NCI-H128 (cell line): ENCODE data around the gene EPHA3.

Source experiments
- DNase-seq: peaks from one replicate; lab custom pipeline; 2025; ENCODE audit not compliant: unreplicated experiment; lab: John Stamatoyannopoulos, UW

The EPHA3 gene

DNA sequence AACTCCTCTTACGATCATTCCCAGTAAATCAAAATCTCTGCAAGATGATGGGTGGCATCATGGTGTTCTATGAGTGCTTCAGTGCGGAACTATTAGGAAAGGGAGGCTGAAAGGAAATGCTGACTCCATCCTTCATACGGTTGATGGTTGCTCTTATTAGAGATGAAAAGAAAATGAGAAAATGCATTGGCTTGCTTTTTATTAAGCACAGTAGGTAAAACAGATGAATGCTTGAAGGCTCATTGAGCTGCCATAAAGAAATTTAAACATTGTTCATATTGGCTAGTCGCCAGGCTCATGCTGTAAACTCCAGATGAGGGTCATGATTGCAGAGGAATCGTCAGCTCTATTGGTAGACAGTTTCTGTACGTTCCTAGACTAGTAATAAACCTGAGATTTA is 115.8 kb downstream of the EPHA3 start:
- DNase-seq, result no peak

DNA sequence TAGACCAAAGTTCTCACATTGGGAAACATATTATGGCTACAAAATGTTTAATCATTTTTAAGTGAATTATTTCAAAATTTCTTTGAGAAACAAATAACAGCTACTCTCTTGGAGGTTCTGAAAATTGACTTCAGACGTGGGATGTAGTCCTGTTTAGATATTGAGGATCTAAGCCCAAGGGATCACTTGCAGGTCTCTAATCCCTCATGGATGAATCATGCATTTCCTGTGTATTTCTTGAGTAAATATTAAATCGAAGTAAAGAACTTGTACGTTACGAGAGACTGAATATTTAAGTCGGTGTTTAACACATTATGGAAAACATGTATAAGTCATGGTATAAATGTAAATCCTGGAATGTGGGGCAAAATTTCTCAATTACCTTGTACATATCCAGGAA is 119.8 kb downstream of the EPHA3 start:
- no peak for DNase-seq

DNA sequence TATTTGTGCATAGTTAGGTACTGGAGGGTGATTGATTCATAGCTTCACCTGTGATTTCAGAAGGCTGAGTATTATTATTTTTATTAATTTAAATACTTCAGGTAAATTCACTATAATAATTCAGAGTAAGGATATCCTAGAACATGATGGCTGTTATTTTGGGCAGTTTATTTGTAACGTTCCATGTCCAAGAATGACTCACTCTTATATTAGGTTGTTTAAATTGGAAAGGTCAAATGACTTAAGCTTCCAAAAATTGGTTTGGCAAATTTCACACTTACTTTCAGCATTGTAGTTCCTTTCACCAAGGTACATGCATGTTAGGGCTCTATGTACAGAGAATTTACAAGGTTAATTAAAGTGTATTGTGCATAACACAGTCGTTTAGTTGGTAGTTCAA is 120.2 kb downstream of the EPHA3 start:
- no peak for DNase-seq

DNA sequence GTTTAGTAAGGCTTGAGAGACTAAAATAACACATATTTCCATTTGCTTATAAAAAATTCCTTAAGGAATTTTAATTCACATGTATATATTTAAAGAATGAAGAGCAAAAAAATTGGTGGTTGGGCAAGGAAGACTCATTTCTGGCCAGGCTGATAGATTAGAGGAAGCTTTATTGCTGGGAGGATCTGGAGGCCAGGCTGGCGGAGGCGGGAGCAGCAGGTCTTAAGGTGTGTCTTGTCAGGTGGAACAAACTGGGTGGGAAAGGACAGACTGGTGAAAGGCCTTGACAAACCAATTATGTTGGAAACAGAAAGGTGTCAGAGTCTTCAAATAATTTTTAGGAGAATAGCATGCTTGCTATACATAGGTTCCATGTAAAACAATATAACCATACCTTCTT is 124.7 kb downstream of the EPHA3 start:
- no peak for DNase-seq

DNA sequence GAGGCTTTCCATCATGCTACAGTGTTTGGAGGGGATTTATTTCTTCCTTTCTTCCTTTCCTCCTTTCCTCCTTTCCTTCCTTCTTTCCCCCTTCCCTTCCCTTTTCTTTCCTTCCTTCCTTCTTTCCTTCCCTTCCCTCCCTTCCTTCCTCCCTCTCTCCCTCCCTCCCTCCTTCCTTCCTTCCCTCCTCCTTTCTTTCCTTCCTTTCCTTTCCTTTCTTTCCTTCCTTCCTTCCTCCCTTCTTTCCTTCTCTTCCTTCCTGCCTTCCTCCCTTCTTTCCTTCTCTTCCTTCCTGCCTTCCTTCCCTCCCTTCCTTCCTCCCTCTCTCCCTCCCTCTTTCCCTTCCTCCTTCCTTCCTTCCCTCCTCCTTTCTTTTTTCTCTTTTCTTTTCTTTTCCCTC is 127.2 kb downstream of the EPHA3 start:
- no peak for DNase-seq

DNA sequence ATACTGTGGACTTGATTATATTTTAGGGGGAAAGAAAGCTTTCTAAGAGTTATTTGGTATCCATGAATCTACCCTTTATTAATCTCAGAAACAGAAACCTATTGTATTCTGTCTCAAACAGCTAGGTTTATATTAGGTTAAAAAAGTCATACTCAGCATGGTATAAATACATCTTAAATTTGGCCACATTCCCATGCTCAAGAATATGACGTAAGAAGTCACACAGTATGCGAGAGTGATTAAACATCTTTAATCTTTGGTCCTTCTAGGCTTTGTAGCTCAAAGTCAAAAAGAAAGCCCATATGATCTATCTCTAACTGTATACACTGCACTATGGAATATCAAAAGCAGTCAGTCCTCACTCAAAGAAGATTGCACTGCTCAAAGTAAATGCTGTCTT is 131.4 kb downstream of the EPHA3 start:
- DNase-seq, result no peak

DNA sequence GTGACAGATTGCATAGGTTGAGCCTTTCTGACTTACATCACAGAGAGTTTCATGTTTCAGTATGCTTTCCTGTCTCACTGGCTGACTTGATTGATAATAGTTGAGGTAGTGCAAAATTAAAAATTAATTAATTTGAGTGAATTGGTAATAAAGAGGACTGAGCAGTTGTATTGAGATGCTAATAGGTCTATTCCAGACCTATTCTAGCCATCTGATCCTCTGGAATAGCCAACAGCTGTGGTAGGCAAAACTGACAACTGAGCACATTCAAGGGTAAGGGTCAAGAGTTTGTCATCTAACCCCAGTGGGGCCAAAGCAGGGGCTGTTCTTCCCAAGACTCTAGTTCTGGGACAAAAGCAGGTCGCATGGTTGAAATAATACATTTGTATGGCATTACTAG is 132.4 kb downstream of the EPHA3 start:
- no peak for DNase-seq

DNA sequence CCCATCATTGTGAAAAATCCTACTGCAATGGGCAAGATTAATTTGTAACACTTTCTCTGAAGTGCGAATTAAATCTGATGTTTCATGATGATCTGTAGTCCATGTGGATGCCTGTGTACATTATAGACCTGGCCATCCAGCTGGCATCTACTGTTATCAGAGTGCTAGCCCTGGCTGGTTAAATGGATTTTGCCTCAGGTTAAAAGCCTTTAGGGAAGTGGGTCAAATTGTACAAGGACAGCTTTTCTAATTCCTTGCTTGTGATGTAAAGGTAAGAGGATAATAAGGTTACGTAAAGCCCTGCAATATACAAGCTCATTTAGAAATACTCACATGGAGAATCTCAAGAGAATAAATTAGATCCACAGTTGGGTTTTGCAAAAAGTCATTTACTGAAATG is 138.2 kb downstream of the EPHA3 start:
- no peak for DNase-seq

DNA sequence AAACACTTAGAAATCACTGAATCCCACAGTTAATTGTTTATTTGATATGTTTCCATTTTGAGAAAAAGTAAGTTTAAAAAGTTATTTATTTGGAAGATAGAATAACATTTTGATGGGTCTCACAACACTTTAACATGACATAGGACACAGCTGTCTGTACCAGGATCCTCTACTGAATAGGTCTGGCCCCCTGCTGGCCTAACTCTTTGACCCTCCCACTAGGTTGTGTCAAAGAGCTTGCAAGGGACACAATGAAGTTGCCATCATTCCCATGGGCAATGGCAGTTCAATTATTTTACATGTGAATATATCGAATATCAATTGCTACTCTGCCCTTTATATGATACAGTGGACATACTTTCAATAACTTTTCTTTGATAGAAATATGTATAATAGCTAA is 138.9 kb downstream of the EPHA3 start:
- no peak for DNase-seq

DNA sequence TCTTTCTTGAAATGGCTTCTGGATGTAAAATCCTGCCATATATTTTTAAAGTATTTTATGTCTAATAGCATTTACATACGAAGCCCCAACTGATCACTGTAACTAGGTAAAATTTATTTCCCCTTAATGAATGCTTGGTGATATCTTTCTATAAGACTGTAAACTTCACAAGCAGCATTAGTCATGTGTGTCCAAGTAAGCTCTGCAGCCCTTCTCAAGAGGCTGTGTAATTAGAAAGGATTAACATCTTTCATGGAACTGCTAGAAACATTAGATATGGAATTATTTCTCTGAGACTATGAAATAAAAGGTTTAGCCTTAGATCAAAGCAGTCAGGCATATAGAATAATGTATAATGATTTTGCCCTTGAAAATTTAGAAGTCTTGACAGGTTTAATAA is 143.3 kb downstream of the EPHA3 start:
- DNase-seq, result no peak

DNA sequence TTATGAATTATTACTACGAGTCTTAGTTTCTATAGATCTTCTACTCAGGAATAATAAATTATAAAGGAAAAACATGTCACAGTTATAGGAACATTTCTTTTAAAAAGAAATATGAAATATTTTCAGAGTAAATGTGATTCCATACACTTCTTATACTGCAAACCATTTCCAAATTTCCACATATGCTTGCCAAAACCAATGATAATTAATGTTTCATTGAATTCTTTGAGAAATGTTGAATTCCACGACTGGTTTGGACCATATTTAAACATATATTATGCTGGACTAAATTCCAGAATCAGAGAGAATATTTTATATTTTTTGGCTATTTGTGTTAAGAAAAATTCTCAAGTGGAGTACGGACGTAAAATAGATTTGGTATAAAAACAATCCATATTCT is 144.6 kb downstream of the EPHA3 start:
- no peak for DNase-seq

DNA sequence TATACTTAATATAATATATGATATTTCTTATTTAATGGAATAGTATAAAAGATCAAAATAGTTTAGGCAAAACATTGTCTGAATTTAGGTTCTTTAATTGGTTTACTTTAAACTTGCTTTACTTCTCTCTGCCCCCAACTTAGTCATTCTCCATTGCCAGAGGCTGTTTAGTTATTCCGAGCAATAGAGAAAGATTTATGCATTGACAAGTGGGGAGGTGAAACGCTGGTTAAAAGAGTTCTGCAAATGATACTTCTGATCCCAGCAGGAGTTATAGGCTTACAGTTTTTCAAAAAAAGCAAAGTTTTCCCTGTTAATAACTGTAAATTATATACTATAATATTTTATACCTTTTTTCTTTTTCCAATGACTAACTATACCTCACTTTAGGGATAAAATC is 145.4 kb downstream of the EPHA3 start:
- no peak for DNase-seq

DNA sequence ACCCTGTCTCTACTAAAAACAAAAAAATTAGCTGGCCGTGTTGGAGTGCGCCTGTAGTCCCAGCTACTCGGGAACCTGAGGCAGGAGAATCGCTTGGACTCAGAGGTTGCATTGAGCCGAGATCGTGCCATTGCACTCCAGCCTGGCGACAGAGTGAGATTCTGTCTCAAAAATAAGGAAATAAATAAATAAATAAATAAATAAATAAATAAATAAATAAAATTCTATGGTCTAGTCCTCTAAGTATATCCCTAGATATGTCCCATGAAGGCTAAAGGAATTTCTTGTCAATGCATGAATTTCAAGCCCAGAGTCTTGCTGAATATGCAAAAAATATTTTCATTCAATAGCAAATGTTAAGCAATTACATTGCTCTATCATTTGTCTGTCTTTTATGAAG is 149.0 kb downstream of the EPHA3 start:
- no peak for DNase-seq

DNA sequence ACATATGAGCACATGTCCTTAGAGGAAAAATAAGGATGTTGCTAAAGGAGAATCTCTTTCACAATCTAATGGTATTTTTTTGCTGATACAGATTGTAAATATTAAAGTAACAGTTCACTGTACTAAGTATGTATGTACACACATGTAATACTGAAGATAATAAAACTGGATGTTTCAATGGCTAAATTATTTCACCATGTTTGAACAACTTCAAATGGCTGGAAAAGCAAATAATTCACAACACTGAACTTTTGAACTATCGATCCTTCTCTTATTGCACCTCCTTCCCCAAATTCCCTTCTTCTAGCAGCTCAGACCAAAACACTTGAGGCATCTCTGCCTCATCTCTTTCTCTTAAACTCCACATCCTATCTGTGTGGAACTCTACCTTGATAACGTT is 149.5 kb downstream of the EPHA3 start:
- no peak for DNase-seq

DNA sequence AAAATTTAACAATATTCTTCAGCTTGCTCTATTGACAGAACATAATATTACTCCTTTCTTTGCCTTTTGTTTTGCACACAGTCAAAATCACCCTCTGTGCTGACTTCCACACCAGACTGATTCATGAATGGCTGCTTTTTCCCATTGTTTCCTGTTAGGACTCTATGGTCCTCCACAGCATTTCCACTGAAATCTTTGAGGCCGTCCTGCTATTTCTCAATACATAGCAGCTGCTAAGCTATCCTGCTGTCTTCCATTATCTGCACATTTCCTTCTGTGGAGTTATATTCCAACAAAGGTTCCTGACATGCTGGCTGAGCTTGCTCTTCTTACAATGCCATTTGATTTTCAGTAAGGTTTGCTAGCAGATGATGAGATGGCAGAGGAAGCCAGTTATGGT is 153.3 kb downstream of the EPHA3 start:
- DNase-seq, result no peak

DNA sequence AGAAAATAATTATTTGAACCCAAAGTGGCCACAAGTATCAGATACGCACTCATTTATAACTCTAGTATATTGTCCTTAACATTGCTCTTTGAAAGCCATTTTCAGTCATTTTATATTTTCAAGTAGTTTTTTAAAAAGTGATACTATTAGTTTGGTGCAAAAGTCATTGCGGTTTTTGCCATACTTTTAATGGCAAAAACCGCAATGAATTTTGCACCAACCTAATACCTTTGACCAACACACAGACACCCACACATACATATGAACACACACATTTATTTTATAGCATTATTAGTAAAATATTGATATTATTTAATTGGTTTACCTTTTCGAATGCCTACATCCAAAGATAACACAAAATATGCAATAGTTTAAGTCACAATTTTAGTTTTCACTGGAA is 154.3 kb downstream of the EPHA3 start:
- DNase-seq, result no peak

DNA sequence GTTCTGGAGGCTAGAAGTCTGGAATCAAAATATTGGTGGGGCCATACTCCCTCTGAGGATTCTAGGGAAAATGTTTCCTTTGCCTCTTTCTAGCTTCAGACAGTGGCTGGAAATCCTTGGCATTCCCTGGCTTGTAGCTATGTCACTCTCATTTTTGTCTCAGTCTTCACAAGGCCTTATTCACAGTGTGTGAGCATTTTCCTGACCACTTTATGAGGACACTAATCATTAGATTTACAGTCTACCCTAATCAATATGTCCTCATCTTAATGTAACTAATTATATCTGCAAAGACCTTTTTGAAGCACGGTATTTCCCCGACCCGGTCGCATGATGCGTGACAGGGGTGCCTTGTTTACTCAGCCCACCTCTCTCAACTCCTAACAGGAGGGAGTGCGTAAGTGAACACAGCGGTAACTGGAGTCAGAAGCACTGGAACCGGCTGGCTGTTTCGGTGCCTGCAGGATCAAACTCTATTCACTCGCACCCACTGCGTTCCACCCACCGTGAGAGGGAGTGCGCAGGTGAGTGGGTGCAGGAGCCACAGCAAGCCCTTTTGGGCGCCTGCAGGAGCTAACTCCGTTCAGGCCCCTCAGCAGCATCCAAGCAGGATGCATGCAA is 155.0 kb downstream of the EPHA3 start:
- no peak for DNase-seq

DNA sequence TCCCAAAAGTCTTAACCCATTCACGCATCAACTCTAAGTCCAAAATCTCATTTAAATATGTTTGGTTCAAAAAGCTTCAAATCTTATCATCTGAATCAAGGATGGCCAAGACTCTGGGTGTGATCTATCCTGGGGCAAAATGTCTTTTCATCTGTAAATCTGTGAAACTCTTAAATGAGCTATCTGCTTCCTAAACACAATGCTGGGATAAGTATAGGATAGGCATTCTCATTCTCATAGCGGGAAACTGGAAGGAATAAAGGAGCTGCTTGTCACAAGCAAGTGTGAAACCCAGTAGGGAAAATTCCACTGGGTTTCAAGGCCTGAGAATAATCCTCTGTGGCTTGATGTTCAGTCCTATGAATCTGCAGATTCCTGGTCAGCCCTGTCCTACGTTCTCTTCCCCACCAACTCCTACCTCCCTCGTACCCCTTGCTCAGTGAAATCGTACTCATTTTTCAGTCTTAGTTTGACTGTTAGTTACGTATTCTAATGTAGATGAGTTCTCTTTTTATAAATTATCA is 156.7 kb downstream of the EPHA3 start:
- DNase-seq, result no peak

DNA sequence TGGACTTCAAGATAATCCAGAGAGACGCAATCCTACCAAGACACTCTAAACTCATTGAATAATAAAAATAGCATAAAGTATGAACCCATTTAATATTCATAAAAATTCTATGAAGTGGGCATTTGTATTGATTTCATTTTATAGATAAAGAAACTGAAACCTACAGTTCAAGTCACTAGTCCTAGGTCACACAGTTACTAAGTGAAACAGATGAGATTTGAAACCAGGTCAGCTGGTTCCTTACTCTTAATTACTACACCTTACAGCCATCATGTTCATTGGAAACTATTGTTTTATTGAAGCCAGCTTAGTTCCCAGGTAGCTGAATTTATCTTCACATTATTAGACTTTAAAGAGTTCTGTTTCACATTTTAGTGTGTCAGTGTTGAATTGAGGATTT is 158.7 kb downstream of the EPHA3 start:
- DNase-seq, result no peak

DNA sequence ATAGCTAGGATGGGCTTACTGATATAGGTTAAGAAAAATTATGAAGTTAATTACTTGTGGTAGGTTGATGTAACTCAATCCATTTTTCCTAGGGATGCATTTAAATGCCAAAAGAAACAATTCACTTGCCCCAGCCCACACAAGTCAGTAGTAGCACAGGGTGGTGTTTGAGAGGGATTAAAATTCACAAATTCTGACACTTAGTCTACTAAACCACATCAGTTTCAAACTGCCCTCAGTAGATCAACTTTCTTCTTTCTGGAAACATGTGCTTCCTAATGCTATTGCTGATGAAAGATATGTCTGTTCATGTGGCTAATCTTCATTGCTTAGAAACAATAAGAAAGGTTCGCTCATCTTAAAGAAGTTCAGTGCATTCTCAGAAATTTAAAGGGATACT is 160.6 kb downstream of the EPHA3 start:
- no peak for DNase-seq

DNA sequence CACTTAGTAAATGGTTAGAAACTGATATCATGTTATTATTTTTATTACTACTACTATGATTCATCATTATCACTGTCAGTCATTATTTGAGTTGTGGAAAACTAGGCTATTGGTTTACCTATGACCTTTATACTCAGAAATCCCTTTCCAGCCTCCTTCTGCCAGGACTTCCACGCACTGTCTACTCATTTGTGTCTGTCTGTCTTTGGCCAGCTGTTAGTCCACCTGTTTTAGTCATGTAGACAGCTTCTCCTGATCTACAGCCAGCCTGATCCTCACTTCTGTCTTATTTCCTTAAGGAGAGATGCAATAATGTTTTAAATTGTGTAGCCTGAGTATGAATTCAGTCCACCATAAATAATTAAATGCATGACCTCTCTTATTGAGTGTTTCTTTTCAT is 162.8 kb downstream of the EPHA3 start:
- DNase-seq, result no peak

DNA sequence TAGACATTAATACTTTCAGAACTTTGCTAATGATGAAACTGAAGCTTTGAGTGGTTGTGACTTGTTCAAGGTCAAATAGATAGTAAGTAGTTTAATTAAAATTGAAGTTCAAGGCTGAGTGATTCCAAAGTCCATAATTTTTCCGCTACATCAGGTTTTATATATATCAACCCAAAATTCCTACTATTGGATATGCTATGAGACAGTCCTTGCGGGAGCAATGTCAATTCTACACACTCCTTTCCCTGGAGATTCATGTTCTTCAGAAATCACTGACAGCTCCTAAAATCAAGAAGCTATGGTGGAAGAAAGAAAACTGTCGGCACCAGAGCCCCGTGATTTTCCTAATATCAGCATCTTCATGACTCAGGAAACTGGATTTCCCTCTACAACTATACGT is 167.6 kb downstream of the EPHA3 start:
- DNase-seq, result no peak

DNA sequence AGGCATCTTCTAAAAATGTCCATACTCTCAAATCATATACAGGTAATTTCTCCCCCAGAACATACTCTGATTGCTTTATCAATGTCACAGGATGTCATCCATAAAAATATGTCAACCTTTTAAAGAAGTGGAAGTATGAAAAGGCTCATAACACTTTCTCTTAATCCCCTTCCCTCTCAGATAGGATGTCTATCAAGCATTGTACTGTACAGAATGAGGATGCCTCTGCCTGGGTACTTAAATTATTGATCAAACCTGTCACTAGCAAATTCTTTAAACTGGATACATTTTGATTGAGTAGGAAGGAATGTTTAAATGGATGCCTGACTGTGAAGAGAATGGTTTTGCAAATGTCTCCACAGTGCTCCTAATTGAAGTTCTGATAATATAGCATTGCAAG is 168.7 kb downstream of the EPHA3 start:
- DNase-seq, result no peak
